GM12801 (cell line): ENCODE results near the gene PRR16.

Experiments used
- CTCF ChIP-seq: IDR thresholded peaks from one replicate; pipeline ENCODE4 v1.5.1; 2011; ENCODE audit warnings: control low read depth; ENCODE audit not compliant: insufficient read length; ENCODE audit errors: extremely low read depth

Gene PRR16

DNA sequence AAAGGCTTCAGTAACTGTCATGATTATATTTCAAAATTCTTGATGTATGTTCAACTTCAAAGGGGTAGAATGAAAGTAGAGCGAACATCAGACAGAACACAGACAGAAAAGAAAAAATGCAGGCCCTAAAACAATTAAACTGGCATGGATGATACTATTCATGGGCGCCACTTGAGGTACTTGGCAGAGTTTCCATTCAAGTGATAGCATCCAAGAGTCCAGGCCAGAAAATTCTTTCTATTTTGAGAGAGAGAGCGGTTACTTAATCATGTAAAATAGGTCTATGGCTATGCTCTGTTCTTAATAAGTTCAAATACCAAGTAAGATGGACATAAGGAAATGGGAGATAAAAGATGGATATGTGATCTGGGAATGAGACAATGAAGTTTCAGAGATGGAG, 21.4 kb upstream of the PRR16 start:
- TF ChIP-seq CTCF, result no peak

DNA sequence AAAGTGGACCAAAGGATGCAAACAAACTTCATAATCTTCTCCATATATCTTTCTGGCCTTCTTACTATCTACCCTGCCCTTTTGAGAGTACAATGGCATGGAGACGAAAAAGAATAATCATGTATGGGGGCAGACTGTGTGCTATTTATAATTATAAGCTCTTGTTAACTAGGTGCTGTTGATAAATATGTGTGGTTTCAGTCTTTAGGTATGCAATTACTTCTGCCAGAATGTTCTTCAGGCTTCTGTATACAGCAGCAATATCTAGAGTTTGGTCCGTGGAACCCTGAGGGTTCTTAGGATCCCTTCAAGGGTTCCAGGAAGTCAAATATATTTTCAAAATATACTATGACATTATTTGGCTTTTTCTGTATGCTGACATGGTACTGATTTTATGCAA, 20.5 kb upstream of the PRR16 start:
- no peak for TF ChIP-seq CTCF

- TF ChIP-seq CTCF, result no peak
Measured at GRCh38 chr5:120446068-120446492, 18.0 kb upstream of the PRR16 start.

- no peak for TF ChIP-seq CTCF
Measured at GRCh38 chr5:120446901-120447300, 17.2 kb upstream of the PRR16 start.

DNA sequence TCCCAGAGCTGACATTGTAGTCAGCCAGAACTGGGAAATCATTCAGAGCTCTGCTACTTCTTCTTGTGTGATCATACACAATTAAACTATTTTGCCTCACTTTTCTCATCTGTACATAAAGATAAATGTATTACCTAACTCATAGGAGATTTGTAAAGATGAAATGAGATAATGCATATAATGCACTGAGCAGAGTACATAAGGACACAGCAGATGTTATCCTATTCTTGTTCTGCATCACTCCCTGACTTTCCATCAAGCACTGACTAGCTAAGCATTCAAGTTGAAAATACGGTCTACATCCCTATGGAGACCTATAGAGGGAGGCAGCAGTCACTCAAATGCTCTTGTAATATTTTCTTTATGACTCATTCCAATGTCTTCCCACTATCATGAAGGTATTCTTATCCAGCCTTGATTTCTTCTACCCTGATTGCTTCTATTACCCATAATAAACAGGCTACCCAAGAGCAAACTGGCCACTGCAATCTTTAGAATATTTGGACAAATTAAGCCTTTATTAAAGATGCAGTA, 16.3 kb upstream of the PRR16 start:
- no peak for TF ChIP-seq CTCF

GRCh38 chr5:120449501-120449900, 14.6 kb upstream of the PRR16 start:
- no peak for TF ChIP-seq CTCF

- TF ChIP-seq CTCF, result no peak
Measured at GRCh38 chr5:120450910-120451309, 13.2 kb upstream of the PRR16 start.

GRCh38 chr5:120451445-120451844, 12.7 kb upstream of the PRR16 start:
- TF ChIP-seq CTCF, result no peak
